NB4 (cell line): ENCODE data around the gene SMYD3.

Experiments used
- POLR2A ChIP-seq: IDR thresholded peaks from 2 replicates; pipeline ENCODE4 v1.6.1; 2011; ENCODE audit warnings: mild to moderate bottlenecking; ENCODE audit not compliant: insufficient read length; ENCODE audit errors: extremely low read depth
- TF ChIP-seq, protein P1 (sequence below): IDR thresholded peaks from one replicate; pipeline ENCODE4 v1.5.1; 2012; ENCODE audit warnings: low read depth, low read length

DNA sequence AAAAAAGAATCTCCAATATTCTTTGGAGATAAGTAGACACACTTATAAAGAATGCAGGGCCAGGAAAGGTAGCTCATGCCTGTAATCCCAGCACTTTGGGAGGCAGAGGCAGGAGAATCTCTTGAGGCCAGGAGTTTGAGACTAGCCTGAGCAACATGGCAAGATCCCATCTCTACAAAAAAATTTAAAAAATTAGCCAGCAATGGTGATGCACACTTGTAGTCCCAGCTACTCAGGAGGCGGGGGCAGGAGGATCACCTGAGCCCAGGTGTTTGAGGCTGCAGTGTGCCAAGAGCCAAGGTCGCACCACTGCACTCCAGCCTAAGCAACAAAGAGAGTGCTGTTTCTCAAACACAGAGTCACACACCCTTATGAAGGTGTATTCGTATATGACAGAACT lies 385.0 kb downstream of the SMYD3 start:
- TF ChIP-seq, protein P1, sequence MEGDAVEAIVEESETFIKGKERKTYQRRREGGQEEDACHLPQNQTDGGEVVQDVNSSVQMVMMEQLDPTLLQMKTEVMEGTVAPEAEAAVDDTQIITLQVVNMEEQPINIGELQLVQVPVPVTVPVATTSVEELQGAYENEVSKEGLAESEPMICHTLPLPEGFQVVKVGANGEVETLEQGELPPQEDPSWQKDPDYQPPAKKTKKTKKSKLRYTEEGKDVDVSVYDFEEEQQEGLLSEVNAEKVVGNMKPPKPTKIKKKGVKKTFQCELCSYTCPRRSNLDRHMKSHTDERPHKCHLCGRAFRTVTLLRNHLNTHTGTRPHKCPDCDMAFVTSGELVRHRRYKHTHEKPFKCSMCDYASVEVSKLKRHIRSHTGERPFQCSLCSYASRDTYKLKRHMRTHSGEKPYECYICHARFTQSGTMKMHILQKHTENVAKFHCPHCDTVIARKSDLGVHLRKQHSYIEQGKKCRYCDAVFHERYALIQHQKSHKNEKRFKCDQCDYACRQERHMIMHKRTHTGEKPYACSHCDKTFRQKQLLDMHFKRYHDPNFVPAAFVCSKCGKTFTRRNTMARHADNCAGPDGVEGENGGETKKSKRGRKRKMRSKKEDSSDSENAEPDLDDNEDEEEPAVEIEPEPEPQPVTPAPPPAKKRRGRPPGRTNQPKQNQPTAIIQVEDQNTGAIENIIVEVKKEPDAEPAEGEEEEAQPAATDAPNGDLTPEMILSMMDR, result no peak
- no peak for TF ChIP-seq POLR2A
